Peyer's patch (tissue), 4 donors: Measurements from ENCODE around the gene KIAA1671.

ENCODE experiments used
- POLR2A ChIP-seq, 2 donors: fragments of 450-650 bp; IDR thresholded peaks; one replicate each; pipeline ENCODE4 v1.5.1; 2017; ENCODE audit warnings: antibody characterized with exemption in 2 of 2, mild to moderate bottlenecking in 2 of 2, moderate library complexity in 2 of 2
- TF ChIP-seq, protein P1 (sequence below), 6 experiments: fragments of 450-650 bp in 4 of 6; fragments of 200-600 bp in 2 of 6; sonication (generic) in 1 of 6; IDR thresholded peaks; one replicate each; pipeline ENCODE4 v1.5.1; 2017 to 2019; ENCODE audit warnings: antibody characterized with exemption in 6 of 6, mild to moderate bottlenecking in 3 of 6, moderate library complexity in 1 of 6

DNA sequence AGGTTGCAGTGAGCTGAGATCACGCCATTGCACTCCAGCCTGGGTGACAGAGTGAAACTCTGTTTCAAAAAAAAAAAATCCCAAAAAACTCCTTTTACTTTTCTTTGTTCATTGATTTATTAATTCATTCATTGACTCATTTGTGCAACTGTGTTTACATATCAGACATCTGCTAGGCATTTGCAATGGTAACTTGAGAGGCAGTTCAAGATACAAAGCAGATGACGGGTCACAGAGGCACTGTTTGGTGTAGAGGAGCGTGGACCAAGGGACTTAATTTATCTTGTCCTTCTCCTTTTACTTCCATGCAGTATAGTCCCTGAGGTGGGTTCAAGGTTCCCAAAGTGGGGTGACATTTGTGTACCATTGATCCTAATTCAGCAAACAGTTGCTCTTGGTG is 71.4 kb downstream of the KIAA1671 start:
- TF ChIP-seq, protein P1, sequence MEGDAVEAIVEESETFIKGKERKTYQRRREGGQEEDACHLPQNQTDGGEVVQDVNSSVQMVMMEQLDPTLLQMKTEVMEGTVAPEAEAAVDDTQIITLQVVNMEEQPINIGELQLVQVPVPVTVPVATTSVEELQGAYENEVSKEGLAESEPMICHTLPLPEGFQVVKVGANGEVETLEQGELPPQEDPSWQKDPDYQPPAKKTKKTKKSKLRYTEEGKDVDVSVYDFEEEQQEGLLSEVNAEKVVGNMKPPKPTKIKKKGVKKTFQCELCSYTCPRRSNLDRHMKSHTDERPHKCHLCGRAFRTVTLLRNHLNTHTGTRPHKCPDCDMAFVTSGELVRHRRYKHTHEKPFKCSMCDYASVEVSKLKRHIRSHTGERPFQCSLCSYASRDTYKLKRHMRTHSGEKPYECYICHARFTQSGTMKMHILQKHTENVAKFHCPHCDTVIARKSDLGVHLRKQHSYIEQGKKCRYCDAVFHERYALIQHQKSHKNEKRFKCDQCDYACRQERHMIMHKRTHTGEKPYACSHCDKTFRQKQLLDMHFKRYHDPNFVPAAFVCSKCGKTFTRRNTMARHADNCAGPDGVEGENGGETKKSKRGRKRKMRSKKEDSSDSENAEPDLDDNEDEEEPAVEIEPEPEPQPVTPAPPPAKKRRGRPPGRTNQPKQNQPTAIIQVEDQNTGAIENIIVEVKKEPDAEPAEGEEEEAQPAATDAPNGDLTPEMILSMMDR (IDR thresholded peaks at IDR 0.05) = no peak
- TF ChIP-seq POLR2A (IDR thresholded peaks at IDR 0.05) = no peak
